UCSD-AML1 (cell line): ENCODE results near the gene ANK3.

ENCODE experiments used
- DNase-seq: peaks from one replicate; lab custom pipeline; 2025; ENCODE audit not compliant: unreplicated experiment; lab: John Stamatoyannopoulos, UW

Gene ANK3

GRCh38 chr10:60141896-60142559, 247.6 kb downstream of the ANK3 start:
- no peak for DNase-seq

GRCh38 chr10:60140651-60141632, 248.7 kb downstream of the ANK3 start:
- DNase-seq: no peak

GRCh38 chr10:60139798-60140566, 249.7 kb downstream of the ANK3 start:
- no peak for DNase-seq

- DNase-seq: no peak
Measured at GRCh38 chr10:60139290-60139689, 250.4 kb downstream of the ANK3 start.

- no peak for DNase-seq
Measured at GRCh38 chr10:60138842-60139241, 250.8 kb downstream of the ANK3 start.

- DNase-seq: no peak
Measured at GRCh38 chr10:60138026-60138425, 251.6 kb downstream of the ANK3 start.

GRCh38 chr10:60137292-60137992, 252.2 kb downstream of the ANK3 start:
- no peak for DNase-seq

- no peak for DNase-seq
Measured at GRCh38 chr10:60135020-60135419, 254.7 kb downstream of the ANK3 start.

GRCh38 chr10:60134548-60134947, 255.1 kb downstream of the ANK3 start:
- DNase-seq: no peak

GRCh38 chr10:60130130-60130579, 259.5 kb downstream of the ANK3 start:
- DNase-seq: no peak

GRCh38 chr10:60125895-60126294, 263.8 kb downstream of the ANK3 start:
- no peak for DNase-seq

GRCh38 chr10:60124536-60124935, 265.1 kb downstream of the ANK3 start:
- DNase-seq: no peak

- DNase-seq: no peak
Measured at GRCh38 chr10:60123668-60124067, 266.0 kb downstream of the ANK3 start.

GRCh38 chr10:60123172-60123571, 266.5 kb downstream of the ANK3 start:
- no peak for DNase-seq

GRCh38 chr10:60122190-60122589, 267.5 kb downstream of the ANK3 start:
- DNase-seq: no peak

- no peak for DNase-seq
Measured at GRCh38 chr10:60114765-60115586, 274.7 kb downstream of the ANK3 start.

- DNase-seq: no peak
Measured at GRCh38 chr10:60110739-60111138, 278.9 kb downstream of the ANK3 start.

- DNase-seq: no peak
Measured at GRCh38 chr10:60107308-60107976, 282.2 kb downstream of the ANK3 start.

- DNase-seq: no peak
Measured at GRCh38 chr10:60105295-60105695, 284.4 kb downstream of the ANK3 start.
